IMR-90 (cell line): ENCODE data around the gene POLR1A. TPM values are rescaled to one million over a fixed set of nuclear protein-coding genes. Genes with fewer than 3 reads are reported as not detected.

Experiments
- ATAC-seq: fragments of 200-7000 bp; cut with Tn5 transposase; 2 replicates; pipeline ENCODE4 v1.9.1; 2020; ENCODE audit warnings: low read depth, mild to moderate bottlenecking, moderate library complexity
- BruUV-seq: library from RNA; stranded (reverse); fragments of 400-500 nt; replicated peaks from 2 replicates; lab custom pipeline; 2021; lab: Mats Ljungman, UMichigan
- CTCF ChIA-PET: fragments of 300-600 bp; formaldehyde crosslinking; extraction: SDS; loops from one replicate; lab custom pipeline; 2021; ENCODE audit warnings: antibody characterized with exemption; lab: Yijun Ruan, JAX
- POLR2A ChIA-PET: fragments of 300-600 bp; sonication (Branson Sonifier 250); formaldehyde crosslinking; loops from one replicate; lab custom pipeline; 2022; ENCODE audit warnings: antibody characterized with exemption; ENCODE audit not compliant: unreplicated experiment; lab: Charles Lee
- DNase-seq: peaks from one replicate; pipeline ENCODE4 v3.0.0; 2013
- H2AFZ ChIP-seq: replicated peaks from 2 replicates; pipeline ENCODE3; 2013; ENCODE audit warnings: low read length, mild to moderate bottlenecking; ENCODE audit not compliant: poor library complexity
- H2AK5ac ChIP-seq: 2 replicates; pipeline ENCODE4 v1.6.1; 2013; ENCODE audit warnings: low read depth, low read length, inconsistent platforms
- H2AK9ac ChIP-seq: replicated peaks from 2 replicates; pipeline ENCODE3; 2013; ENCODE audit warnings: mild to moderate bottlenecking, low read depth, low read length, moderate library complexity; ENCODE audit not compliant: poor library complexity
- H2BK120ac ChIP-seq: 2 replicates; pipeline ENCODE4 v1.6.1; 2013; ENCODE audit warnings: low read depth, low read length, inconsistent platforms
- H2BK15ac ChIP-seq: 3 replicates; pipeline ENCODE4 v1.6.1; 2013; ENCODE audit warnings: low read depth, low read length, inconsistent platforms
- H2BK20ac ChIP-seq: 2 replicates; pipeline ENCODE4 v1.6.1; 2013; ENCODE audit warnings: low read depth, mild to moderate bottlenecking, inconsistent platforms, low read length, moderate library complexity
- H2BK5ac ChIP-seq: 2 replicates; pipeline ENCODE4 v1.6.1; 2013; ENCODE audit warnings: mild to moderate bottlenecking, low read depth, low read length, inconsistent platforms; ENCODE audit not compliant: poor library complexity, severe bottlenecking
- H3K14ac ChIP-seq: replicated peaks from 2 replicates; pipeline ENCODE4 v1.6.1; 2013; ENCODE audit warnings: low read depth, low read length, inconsistent platforms
- H3K18ac ChIP-seq: 2 replicates; pipeline ENCODE4 v1.6.1; 2013; ENCODE audit warnings: low read depth, low read length, control low read depth
- H3K23ac ChIP-seq: 2 replicates; pipeline ENCODE4 v1.6.1; 2013; ENCODE audit warnings: low read depth, low read length, inconsistent platforms
- H3K27ac ChIP-seq: 2 replicates; pipeline ENCODE4 v1.5.1; 2013; ENCODE audit warnings: mild to moderate bottlenecking, control low read depth, low read length; ENCODE audit not compliant: insufficient read depth
- H3K27me3 ChIP-seq: 2 replicates; pipeline ENCODE4 v1.6.1; 2013; ENCODE audit warnings: low read length; ENCODE audit not compliant: control insufficient read depth, insufficient read depth
- H3K36me3 ChIP-seq: 2 replicates; pipeline ENCODE4 v1.6.1; 2013; ENCODE audit warnings: low read length, mixed read lengths; ENCODE audit not compliant: control insufficient read depth, insufficient read depth
- H3K4ac ChIP-seq: 2 replicates; pipeline ENCODE4 v1.6.1; 2013; ENCODE audit warnings: low read depth, low read length, inconsistent platforms
- H3K4me1 ChIP-seq: 2 replicates; pipeline ENCODE4 v1.6.1; 2013; ENCODE audit warnings: low read length, mixed read lengths; ENCODE audit not compliant: control insufficient read depth, insufficient read depth
- H3K4me2 ChIP-seq: 2 replicates; pipeline ENCODE4 v1.6.1; 2013; ENCODE audit warnings: low read depth, mild to moderate bottlenecking, control low read depth, low read length, moderate library complexity
- H3K4me3 ChIP-seq: 2 replicates; pipeline ENCODE4 v1.5.1; 2013; ENCODE audit warnings: low read depth, mild to moderate bottlenecking, control low read depth, low read length, moderate library complexity; ENCODE audit not compliant: insufficient read depth
- H3K56ac ChIP-seq: 2 replicates; pipeline ENCODE4 v1.6.1; 2013; ENCODE audit warnings: low read length, inconsistent platforms; ENCODE audit not compliant: insufficient read depth; ENCODE audit errors: extremely low read depth
- H3K79me1 ChIP-seq, 2 experiments: 2 replicates each; pipeline ENCODE4 v1.6.1; 2013; ENCODE audit warnings: low read length in 2 of 2, inconsistent platforms in 1 of 2, low read depth in 1 of 2
- H3K9ac ChIP-seq: 2 replicates; pipeline ENCODE4 v1.6.1; 2013; ENCODE audit warnings: low read depth, low read length, control low read depth
- H3K9me1 ChIP-seq: 2 replicates; pipeline ENCODE4 v1.6.1; 2013; ENCODE audit warnings: low read length, inconsistent platforms; ENCODE audit not compliant: insufficient read depth
- H3K9me3 ChIP-seq: 2 replicates; pipeline ENCODE4 v1.6.1; 2013; ENCODE audit warnings: low read length; ENCODE audit not compliant: control insufficient read depth, insufficient read depth
- H4K20me1 ChIP-seq: 2 replicates; pipeline ENCODE4 v1.6.1; 2013; ENCODE audit warnings: low read length, inconsistent platforms; ENCODE audit not compliant: insufficient read depth
- H4K5ac ChIP-seq: 2 replicates; pipeline ENCODE4 v1.6.1; 2013; ENCODE audit warnings: mild to moderate bottlenecking, low read depth, low read length, control low read depth
- H4K8ac ChIP-seq, 2 experiments: 2 replicates each; pipeline ENCODE4 v1.6.1; 2013; ENCODE audit warnings: low read depth in 2 of 2, low read length in 2 of 2, control low read depth in 1 of 2, inconsistent platforms in 1 of 2
- H4K91ac ChIP-seq: 2 replicates; pipeline ENCODE4 v1.6.1; 2013; ENCODE audit warnings: low read depth, low read length, inconsistent platforms; ENCODE audit not compliant: insufficient read depth
- BHLHE40 ChIP-seq: fragments of 150-350 bp; IDR thresholded peaks from 2 replicates; pipeline ENCODE4 v1.6.1; 2016; ENCODE audit warnings: mild to moderate bottlenecking, low read depth, low read length
- POLR2A ChIP-seq: IDR thresholded peaks from 2 replicates; pipeline ENCODE4 v1.6.1; 2012; ENCODE audit warnings: mild to moderate bottlenecking, low read depth, low read length
- WGBS, 2 experiments: methylation state at CpG; one replicate each; pipeline versions ENCODE4 v1.1.5 to v1.1.7; 2013; ENCODE audit warnings: missing lambda C conversion rate in 2 of 2; ENCODE audit not compliant: insufficient read length in 1 of 2; ENCODE audit errors: extremely low coverage in 2 of 2; 5-methylcytosine and 5-hydroxymethylcytosine counted together
- dilution Hi-C: fragments of 300-500 bp; cut with HindIII; formaldehyde crosslinking; loops from one replicate; pipeline ENCODE4 v1.14.3; 2018; ENCODE audit warnings: low sequenced_read_pairs; ENCODE audit not compliant: unreplicated experiment
- in situ Hi-C: fragments of 300-500 bp; cut with MboI; formaldehyde crosslinking; loops from 3 replicates; pipeline ENCODE4 v1.14.3; 2019; ENCODE audit warnings: low sequenced_read_pairs, inconsistent platforms, mixed read lengths
- intact Hi-C: fragments of 100-400 bp; cut with micrococcal nuclease; formaldehyde crosslinking; loops from 2 replicates; pipeline ENCODE4 v1.10.0; 2022
- polyA plus RNA-seq, 3 experiments: library from polyadenylated mRNA; depleted of rRNA; stranded (reverse); fragments of >200 nt; gene quantifications; 2 replicates each; pipeline ENCODE4 v1.2.3, GENCODE V29; 2012; ENCODE audit warnings: low replicate concordance in 1 of 3
- total RNA-seq: library from RNA; depleted of rRNA; stranded (reverse); fragments of >200 nt; gene quantifications from 2 replicates; pipeline ENCODE4 v1.2.3, GENCODE V29; 2012

Gene POLR1A
- total and polyA plus RNA-seq, 2 of the 4 experiments (the other 2 are of a cell fraction), result 7.6 to 27.4 TPM

- H3K27me3 ChIP-seq, result no peaks in the 10 kb centered on the region
- H2AK9ac ChIP-seq, result no peak overlapping the region
- no peak overlapping the region for H2BK5ac ChIP-seq
- H3K23ac ChIP-seq, result no peak overlapping the region
- H2AK5ac ChIP-seq, result no peak overlapping the region
- no peak overlapping the region for H2AFZ ChIP-seq
- DNase-seq (no peak), ATAC-seq (no peak)
- H2BK120ac ChIP-seq, result no peak overlapping the region
- H3K56ac ChIP-seq, result no peak overlapping the region
- dilution Hi-C loops, result no loop called here
- H4K5ac ChIP-seq, result no peak overlapping the region
- H2BK15ac ChIP-seq, result no peak overlapping the region
- H3K36me3 ChIP-seq, result peaks cover 48% of the 10 kb centered on the region
- peaks cover 0 to 35% of the 10 kb centered on the region in 2 experiments; a peak in 2 of 4 replicates for H3K79me1 ChIP-seq
- BruUV-seq, result no TSS peak
- no peak overlapping the region for H3K27ac ChIP-seq
- no peak overlapping the region for H4K8ac ChIP-seq
- H3K4me1 ChIP-seq, result peaks cover 29% of the 10 kb centered on the region
- H3K4me2 ChIP-seq, result no peak overlapping the region
- H3K4me3 ChIP-seq, result no peak overlapping the region
- TF ChIP-seq POLR2A, result no peak
- no peak for TF ChIP-seq BHLHE40
- in situ Hi-C loops, result no loop called here
- H3K9me3 ChIP-seq, result no peaks in the 10 kb centered on the region
- no peak overlapping the region for H3K18ac ChIP-seq
- WGBS, 2 experiments, result 100% methylated on average over 4 of the region's 20 CpGs; no CpG with 5 or more reads in 1 of the 2 experiments
- ChIA-PET CTCF (no interaction called here), POLR2A (no interaction called here)
- no peak overlapping the region for H2BK20ac ChIP-seq
- intact Hi-C loops, result no loop called here
- H3K9me1 ChIP-seq, result peaks cover 31% of the 10 kb centered on the region
- H3K14ac ChIP-seq, result no peak overlapping the region
- no peak overlapping the region for H3K9ac ChIP-seq
- H4K91ac ChIP-seq, result no peak overlapping the region
- no peaks in the 10 kb centered on the region; the same call in 1 of the 2 replicates for H4K20me1 ChIP-seq
- no peak overlapping the region; the same call in 1 of the 2 replicates for H3K4ac ChIP-seq
Measured at GRCh38 chr2:86033751-86034692, 71.7 kb downstream of the POLR1A start.
